ENCODE results near the gene KCNAB1.

DNA sequence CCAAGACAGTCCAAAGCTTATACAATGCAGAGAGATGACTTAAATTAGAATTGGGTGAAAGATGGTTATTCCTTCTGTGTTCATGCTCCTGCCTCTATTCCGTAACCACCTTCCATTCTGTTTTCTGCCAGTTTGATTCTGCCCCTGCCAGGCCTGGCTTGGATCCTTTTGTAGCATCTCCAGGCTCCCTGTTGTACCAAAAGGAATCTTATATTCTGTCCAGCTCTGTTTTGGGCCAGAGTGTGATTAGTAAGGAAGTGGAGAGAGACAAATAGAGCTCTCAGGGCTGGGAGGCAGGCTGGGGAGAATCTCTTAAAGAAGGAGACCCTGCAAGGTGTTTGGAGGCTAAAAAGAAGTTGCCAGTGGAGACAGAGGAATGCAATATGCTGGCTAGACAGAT is 63.8 kb downstream of the KCNAB1 start:
- TF ChIP-seq, protein P1, sequence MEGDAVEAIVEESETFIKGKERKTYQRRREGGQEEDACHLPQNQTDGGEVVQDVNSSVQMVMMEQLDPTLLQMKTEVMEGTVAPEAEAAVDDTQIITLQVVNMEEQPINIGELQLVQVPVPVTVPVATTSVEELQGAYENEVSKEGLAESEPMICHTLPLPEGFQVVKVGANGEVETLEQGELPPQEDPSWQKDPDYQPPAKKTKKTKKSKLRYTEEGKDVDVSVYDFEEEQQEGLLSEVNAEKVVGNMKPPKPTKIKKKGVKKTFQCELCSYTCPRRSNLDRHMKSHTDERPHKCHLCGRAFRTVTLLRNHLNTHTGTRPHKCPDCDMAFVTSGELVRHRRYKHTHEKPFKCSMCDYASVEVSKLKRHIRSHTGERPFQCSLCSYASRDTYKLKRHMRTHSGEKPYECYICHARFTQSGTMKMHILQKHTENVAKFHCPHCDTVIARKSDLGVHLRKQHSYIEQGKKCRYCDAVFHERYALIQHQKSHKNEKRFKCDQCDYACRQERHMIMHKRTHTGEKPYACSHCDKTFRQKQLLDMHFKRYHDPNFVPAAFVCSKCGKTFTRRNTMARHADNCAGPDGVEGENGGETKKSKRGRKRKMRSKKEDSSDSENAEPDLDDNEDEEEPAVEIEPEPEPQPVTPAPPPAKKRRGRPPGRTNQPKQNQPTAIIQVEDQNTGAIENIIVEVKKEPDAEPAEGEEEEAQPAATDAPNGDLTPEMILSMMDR (IDR thresholded peaks at IDR 0.05) = no peak
- no peak for TF ChIP-seq EP300 (IDR thresholded peaks at IDR 0.05)
- no peak for TF ChIP-seq POLR2A (IDR thresholded peaks at IDR 0.05)

Measured in tibial nerve (tissue), 4 donors.